ENCODE results near the gene TIMM44.
"Not testable (repeated sequence)": the region's sequence is repeated elsewhere in the genome, so short reads cannot be mapped to it uniquely, and the experiment has no call there.

The TIMM44 gene

GRCh38 chr19:7925171-7925851 is 18.2 kb downstream of the TIMM44 start:
- DNase-seq (ENCODE audit: low read depth) = no peak

GRCh38 chr19:7924651-7925170 is 18.8 kb downstream of the TIMM44 start:
- DNase-seq (ENCODE audit: low read depth) = no peak

GRCh38 chr19:7924241-7924640 is 19.2 kb downstream of the TIMM44 start:
- DNase-seq (ENCODE audit: low read depth) = no peak

- no peak for DNase-seq (ENCODE audit: low read depth)
Measured at GRCh38 chr19:7923295-7924191, 19.9 kb downstream of the TIMM44 start.

GRCh38 chr19:7922836-7923195 is 20.6 kb downstream of the TIMM44 start:
- no peak for DNase-seq (ENCODE audit: low read depth)

- DNase-seq (ENCODE audit: low read depth) = no peak
Measured at GRCh38 chr19:7921967-7922835, 21.3 kb downstream of the TIMM44 start.

- DNase-seq (ENCODE audit: low read depth) = no peak
Measured at GRCh38 chr19:7921302-7921966, 22.0 kb downstream of the TIMM44 start.

- peak; percentile 93 for DNase-seq (ENCODE audit: low read depth)
Measured at GRCh38 chr19:7920519-7921301, 22.8 kb downstream of the TIMM44 start.

- peak; percentile 87 for DNase-seq (ENCODE audit: low read depth)
Measured at GRCh38 chr19:7919610-7920518, 23.6 kb downstream of the TIMM44 start, which contains the start of gene SNAPC2. TSS of gene SNAPC2 (plus strand) at chr19:7920338. CDS start at chr19:7920367, 29 bp downstream.

- no peak for DNase-seq (ENCODE audit: low read depth)
Measured at GRCh38 chr19:7918615-7919421, 24.6 kb downstream of the TIMM44 start.

- not testable (repeated sequence) for DNase-seq (ENCODE audit: low read depth)
Measured at GRCh38 chr19:7918062-7918614, 25.3 kb downstream of the TIMM44 start.

- DNase-seq (ENCODE audit: low read depth) = no peak
Measured at GRCh38 chr19:7917267-7918061, 26.0 kb downstream of the TIMM44 start.

- no peak for DNase-seq (ENCODE audit: low read depth)
Measured at GRCh38 chr19:7916955-7917266, 26.6 kb downstream of the TIMM44 start.

GRCh38 chr19:7916103-7916954 is 27.1 kb downstream of the TIMM44 start:
- DNase-seq (ENCODE audit: low read depth) = no peak

- no peak for DNase-seq (ENCODE audit: low read depth)
Measured at GRCh38 chr19:7915250-7916102, 28.0 kb downstream of the TIMM44 start.

- no peak for DNase-seq (ENCODE audit: low read depth)
Measured at GRCh38 chr19:7914598-7915045, 28.8 kb downstream of the TIMM44 start, which contains the start of gene TGFBR3L. TSS of gene TGFBR3L (plus strand) at chr19:7914830.

Data from GM04504 (cell line).